NCI-H82 (cell line): Measurements from ENCODE around the gene FARP1.
A peak's percentile ranks its signal among the peaks of the same experiment; 100 is the strongest.

Source experiments
- DNase-seq: peaks from one replicate; lab custom pipeline; 2025; lab: John Stamatoyannopoulos, UW

Gene FARP1

GRCh38 chr13:98484289-98485219 is 341.7 kb downstream of the FARP1 start:
- DNase-seq, result peak; percentile 87

GRCh38 chr13:98485561-98485960 is 342.7 kb downstream of the FARP1 start:
- no peak for DNase-seq

GRCh38 chr13:98486412-98486811 is 343.5 kb downstream of the FARP1 start:
- no peak for DNase-seq

- DNase-seq, result no peak
Observed at GRCh38 chr13:98487016-98487415, 344.1 kb downstream of the FARP1 start.

DNA sequence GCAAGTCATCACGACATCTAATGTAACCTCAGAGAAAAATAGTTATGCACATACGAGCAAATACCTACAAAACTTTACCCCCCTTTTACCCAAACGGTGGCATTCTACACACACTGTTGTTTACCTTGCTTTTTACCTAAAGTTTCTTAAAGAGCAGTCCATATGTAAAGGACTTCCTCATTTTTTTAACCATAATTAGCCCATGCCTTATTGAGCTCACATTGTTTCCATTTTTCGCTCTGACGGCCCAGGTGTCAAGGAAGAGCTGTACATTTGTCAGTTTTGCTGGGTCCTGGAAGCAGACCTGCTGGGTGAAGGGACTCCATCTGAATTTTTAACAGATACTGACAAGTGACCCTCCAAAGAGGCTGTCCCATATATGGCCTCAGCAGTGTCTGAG is 344.6 kb downstream of the FARP1 start:
- no peak for DNase-seq

DNA sequence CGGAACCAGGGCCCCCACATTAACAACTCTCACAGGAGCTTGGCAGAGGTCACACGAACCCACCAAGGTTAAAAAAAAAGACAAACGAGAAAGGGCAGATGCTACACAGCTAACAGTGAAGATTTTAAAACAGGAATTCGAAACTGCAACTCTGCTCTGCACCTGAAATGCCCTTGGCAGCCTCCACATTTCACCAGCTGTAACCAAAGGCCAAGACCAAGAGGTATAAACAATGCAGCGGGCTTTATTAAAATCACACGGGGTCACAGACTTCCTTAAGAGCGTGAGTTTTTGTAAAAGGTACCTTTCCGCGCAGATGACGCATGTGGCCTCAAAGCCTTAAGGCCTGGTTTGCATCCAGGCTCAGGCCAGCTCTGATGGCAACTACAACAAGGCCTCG is 345.8 kb downstream of the FARP1 start:
- DNase-seq, result no peak

DNA sequence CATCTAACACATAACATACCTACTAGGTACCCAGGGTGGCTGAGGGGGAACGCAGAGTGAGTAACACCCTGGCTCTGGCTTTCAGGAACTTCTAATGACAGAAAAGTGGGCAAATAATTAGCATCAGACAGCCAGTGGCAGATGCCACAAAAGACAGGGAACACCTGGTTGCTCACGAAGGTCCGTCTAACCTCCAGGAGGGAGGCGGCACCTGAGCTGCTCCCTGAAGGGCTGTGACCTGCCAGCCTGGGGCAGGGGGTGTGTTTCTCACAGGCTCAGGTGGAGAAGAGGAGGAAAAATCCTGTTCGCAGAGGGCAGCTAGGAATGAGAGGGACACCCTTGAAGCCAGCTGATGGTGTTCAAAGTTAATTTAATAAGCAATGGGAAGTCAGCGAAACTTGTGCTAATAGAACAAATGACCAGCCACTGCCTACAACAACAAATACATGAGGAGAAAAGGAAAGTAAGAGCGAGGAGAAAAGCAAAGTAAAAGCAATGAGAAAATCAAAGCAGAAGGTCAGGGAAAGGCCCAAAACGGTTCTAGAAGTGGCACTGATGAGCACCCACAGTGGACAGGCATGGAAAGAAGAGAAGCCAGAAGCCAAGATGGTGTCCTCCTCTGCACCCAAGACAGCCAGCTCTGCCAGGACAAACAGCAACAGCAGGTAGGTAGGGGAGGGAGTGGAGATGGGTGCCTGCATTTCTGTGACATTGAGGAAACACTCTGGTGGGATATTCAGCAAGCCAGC is 346.7 kb downstream of the FARP1 start:
- DNase-seq, result no peak

DNA sequence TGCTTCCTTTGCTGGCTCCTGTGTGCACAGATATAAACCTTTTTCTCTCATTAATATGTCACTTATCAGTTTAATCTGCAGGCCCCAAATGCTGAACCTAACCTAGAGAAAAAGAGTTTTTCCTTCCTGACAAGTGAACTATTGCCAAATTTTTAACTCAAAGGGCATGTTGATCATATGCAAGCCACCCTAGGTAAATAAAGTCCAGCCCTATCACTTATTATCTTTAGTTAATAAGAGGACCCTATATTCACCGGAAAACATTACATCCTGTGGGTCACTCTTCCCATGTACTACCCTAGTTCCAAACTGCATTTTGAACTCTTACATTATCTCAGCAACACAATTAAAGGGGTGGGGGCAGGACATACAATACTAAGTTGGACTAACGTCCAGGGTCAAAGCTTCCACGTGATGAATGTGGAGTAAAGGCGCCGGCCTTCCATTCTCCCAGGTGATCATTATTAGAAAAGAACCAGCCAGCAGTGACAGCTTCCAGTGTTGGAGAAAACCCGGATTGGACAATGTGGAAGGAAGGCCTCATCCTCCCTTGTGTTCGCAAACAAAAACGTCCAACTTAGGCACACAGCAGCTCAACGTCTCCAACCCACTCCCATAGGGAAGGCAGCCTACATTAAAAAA is 347.4 kb downstream of the FARP1 start:
- no peak for DNase-seq

DNA sequence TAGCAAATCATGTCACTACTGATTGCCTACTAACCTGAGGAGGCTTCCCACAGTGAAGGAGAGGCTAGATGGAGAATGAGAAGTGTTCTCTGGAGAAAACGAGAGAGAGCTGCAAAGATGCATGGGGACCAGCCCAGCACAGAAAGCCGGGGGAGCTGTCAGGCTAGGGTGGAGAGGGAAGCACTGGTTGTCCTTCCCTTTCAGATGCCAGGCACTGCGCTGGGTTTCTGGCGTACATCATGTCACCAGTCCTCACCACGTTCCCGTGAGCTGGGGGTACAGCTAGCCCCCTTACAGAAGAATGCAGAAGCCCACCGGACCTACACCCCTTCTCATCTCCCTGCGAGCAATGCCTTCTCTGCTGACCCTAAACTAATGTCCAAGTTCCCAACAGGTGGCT is 348.0 kb downstream of the FARP1 start:
- no peak for DNase-seq

GRCh38 chr13:98492335-98493041 is 349.6 kb downstream of the FARP1 start:
- DNase-seq, result no peak

GRCh38 chr13:98493042-98493712 is 350.3 kb downstream of the FARP1 start:
- DNase-seq, result no peak

DNA sequence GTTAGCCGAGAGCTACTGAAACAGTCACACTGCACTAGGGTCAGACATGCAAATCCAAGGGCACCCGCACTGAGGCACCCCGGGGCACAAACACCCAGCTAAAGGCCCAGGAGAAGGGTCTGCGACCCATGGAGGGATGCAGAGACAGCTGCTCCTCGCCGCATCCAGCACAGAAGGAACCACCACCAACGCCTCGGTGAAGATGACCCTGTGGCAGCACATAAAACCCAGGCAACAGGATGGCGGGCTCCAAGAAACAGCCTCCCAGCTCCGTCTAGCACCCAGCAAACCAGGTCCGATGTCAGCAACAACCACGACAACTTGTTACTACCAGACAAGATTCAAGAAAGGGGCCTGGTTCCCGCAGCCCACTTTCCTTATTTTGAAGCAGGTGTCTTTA is 351.9 kb downstream of the FARP1 start:
- no peak for DNase-seq

DNA sequence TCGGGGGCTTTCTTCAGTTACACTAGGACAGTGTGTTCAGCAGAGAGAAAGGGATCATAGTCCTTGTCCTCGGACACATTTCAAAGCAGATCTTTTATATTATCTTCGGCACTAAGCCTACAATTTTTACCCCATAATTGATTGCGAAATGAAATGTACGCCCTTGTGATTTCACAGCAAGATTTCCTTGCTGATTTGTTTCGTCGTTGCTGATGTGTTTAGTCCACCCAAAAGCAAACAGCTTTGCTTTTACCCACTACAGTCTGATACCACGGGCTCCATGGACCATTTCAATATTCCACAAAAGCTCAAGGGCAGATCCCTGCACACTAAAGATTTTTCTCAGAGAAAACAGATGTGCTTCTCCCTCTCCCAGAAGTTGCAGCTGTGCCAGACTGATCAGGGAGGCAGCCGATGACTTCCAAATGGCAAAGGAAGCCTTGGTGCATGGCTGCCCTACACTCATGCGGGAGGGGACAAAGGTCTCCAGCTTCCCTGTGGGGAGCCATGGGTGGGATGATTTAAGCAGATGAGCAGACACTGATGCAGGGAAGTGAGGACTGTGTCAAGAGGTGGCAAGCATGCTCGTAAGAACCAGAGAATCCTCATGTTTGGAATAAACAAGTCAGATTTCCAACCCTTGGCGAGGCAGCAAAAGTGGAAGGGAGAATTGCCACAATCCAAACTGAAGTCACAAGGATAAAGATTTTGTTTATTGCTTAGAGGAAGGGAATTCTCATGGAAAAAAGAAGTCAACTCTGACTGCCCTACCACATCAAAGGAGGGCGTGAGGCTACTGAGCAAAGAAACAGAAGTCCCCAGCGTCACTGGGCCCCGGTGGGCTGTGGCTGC is 353.0 kb downstream of the FARP1 start:
- no peak for DNase-seq

- DNase-seq, result no peak
Observed at GRCh38 chr13:98496479-98496791, 353.5 kb downstream of the FARP1 start.

DNA sequence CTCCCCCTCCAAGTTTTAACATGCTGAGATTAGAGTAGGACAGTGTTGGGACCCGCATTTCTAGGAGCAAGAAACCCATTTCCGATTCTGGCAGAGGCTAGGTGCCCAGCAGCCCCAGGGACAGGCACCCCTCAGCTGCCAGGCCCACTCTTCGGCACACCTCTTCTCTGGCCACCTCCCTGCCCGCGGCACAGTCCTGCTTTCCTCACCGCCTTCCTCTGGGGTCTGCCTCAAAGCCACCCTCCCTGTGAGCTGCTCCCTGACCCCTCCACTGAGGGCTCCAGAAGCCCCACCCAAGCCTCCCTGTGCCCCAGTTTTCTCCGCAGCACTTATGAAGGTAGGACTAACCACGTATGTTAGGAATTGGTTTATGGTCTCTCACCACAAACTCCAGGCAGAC is 354.1 kb downstream of the FARP1 start:
- no peak for DNase-seq

DNA sequence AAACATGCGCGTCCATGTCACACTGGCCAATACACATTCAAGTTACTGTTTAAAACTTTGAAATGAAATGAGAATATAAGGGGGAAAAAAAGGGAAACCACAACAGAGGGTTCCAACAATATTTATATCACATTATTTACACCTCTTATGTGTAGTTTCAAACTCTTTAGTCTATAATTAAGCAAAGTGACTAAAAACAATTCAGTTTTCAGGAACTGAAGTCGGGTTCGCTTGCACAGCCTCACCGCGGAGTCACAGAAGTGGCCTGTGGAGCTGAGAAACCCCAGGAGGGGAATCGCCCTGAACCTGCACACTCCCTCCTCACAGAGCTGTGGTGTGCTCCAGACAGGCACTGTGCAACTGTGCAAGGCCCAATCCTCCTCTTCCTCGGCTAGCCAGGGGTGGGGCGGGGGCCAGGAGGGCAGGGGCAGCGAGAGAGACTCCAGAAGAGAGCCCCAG is 358.1 kb downstream of the FARP1 start:
- DNase-seq, result no peak

GRCh38 chr13:98503175-98504028 is 360.5 kb downstream of the FARP1 start:
- DNase-seq, result no peak

DNA sequence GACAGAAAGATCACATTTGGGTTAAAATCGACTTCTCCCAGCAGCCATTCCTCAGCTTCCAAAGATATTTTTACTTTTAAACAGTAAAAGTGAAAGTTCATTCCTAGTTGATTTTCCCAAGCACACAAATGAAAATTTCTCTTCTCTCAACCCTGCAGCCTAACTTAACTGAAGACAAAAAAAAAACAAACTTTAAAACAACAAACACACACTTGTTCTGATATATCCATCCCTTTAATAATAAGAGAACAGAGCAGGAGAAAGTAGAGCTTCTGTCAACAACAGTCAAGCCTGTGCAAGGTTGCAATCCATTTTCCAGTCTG is 361.1 kb downstream of the FARP1 start:
- no peak for DNase-seq

- DNase-seq, result no peak
Observed at GRCh38 chr13:98504371-98504963, 361.6 kb downstream of the FARP1 start.
